ENCODE measurements around the gene DNAH3. TPM values are rescaled to one million over a fixed set of nuclear protein-coding genes. Genes with fewer than 3 reads are reported as not detected.
"Not testable (repeated sequence)": the region's sequence is repeated elsewhere in the genome, so short reads cannot be mapped to it uniquely, and the experiment has no call there.

The DNAH3 gene
- total RNA-seq, 2 donors from 2014 or later = 0.40 to 0.82 TPM

- H3K36me3 Mint-ChIP-seq (ENCODE audit: low read depth) = no peaks in the 10 kb centered on the region
- Histone ChIP-seq H3K27ac (ENCODE audit: low read depth, low read length) (no peak overlapping the region), H3K4me3 (ENCODE audit: low read length) (no peak overlapping the region), H3K9me3 (ENCODE audit: control insufficient read depth, low read length) (no peaks in the 10 kb centered on the region), H3K27me3 (ENCODE audit: control insufficient read depth, insufficient read depth, low read length, poor library complexity, severe bottlenecking) (no peaks in the 10 kb centered on the region), H3K4me1 (ENCODE audit: control insufficient read depth, insufficient read depth, low read length) (no peaks in the 10 kb centered on the region), H3K36me3 (ENCODE audit: control insufficient read depth, insufficient read depth, low read length) (no peaks in the 10 kb centered on the region), H3K9ac (ENCODE audit: extremely low read depth, low read length, poor library complexity, severe bottlenecking) (no peak overlapping the region)
- TF ChIP-seq CTCF (conservative IDR thresholded peaks at IDR 0.05) = no peak
- no peaks in the 10 kb centered on the region for H3K4me1 Mint-ChIP-seq
- WGBS, 2 experiments (ENCODE audit: insufficient coverage in 1 of 2, insufficient read length in 1 of 2) = 90 to 100% methylated on average over 1 to 3 of the region's 3 CpGs
- no peaks in the 10 kb centered on the region for H3K9me3 Mint-ChIP-seq
- no peak for DNase-seq
- H3K27ac Mint-ChIP-seq = no peak overlapping the region
- no peak overlapping the region for H3K4me3 Mint-ChIP-seq
- peaks cover 4% of the 10 kb centered on the region for H3K27me3 Mint-ChIP-seq (ENCODE audit: insufficient read depth)
Observed at GRCh38 chr16:21056396-21056795, 94.2 kb downstream of the DNAH3 start.

DNA sequence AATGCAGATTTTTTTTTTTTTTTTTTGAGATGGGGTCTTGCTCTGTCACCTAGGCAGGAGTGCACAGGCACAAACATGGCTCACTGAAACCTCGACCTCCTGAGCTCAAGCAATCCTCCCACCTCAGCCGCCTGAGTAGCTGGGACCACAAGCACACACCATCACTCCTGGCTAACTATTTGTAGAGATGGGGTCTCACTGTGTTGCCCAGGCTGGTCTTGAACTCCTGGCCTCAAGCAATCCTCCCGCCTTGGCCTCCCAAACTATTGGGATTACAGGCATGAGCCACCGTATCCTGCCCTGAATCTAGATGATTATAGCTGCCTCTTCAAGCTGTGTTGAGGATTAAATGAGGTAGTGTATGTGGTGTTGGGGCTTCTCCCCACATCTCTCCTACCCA is 94.9 kb downstream of the DNAH3 start:
- WGBS, 2 experiments (ENCODE audit: insufficient coverage in 1 of 2, insufficient read length in 1 of 2) = 91% methylated on average over 4 of the region's 4 CpGs; no CpG with 5 or more reads in 1 of the 2 experiments
- not testable (repeated sequence) for H3K27me3 Mint-ChIP-seq (ENCODE audit: insufficient read depth); H3K27ac Mint-ChIP-seq; H3K4me3 ChIP-seq (ENCODE audit: low read length); H3K4me3 Mint-ChIP-seq; H3K27me3 ChIP-seq (ENCODE audit: control insufficient read depth, insufficient read depth, low read length, poor library complexity, severe bottlenecking); H3K27ac ChIP-seq (ENCODE audit: low read depth, low read length); H3K9me3 Mint-ChIP-seq; H3K4me1 Mint-ChIP-seq; H3K4me1 ChIP-seq (ENCODE audit: control insufficient read depth, insufficient read depth, low read length); DNase-seq; H3K9ac ChIP-seq (ENCODE audit: extremely low read depth, low read length, poor library complexity, severe bottlenecking); H3K9me3 ChIP-seq (ENCODE audit: control insufficient read depth, low read length); H3K36me3 ChIP-seq (ENCODE audit: control insufficient read depth, insufficient read depth, low read length); H3K36me3 Mint-ChIP-seq (ENCODE audit: low read depth)

DNA sequence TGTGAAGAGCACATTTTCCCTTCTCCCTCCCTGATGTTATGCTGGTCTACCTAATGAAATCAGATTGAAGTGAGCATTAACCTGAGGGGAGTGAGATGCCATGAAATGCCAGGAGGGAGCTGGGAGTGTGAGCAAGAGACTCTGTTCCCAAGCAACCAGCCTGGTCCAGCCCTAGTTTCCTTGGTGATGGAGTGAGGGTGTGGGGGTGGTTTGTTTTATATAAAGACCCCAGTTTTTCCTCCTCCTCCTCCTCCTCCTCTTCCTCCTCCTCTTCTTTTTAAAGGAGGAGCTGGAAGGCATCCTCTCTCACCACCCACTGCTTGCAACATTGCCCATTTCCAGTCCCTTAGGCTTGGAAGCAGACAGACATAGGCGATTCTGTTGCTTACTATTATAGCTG is 97.1 kb downstream of the DNAH3 start:
- peaks cover 10% of the 10 kb centered on the region for H3K9me3 Mint-ChIP-seq
- Histone ChIP-seq H3K27ac (ENCODE audit: low read depth, low read length) (no peak overlapping the region), H3K9ac (ENCODE audit: extremely low read depth, low read length, poor library complexity, severe bottlenecking) (no peak overlapping the region), H3K4me1 (ENCODE audit: control insufficient read depth, insufficient read depth, low read length) (no peaks in the 10 kb centered on the region), H3K36me3 (ENCODE audit: control insufficient read depth, insufficient read depth, low read length) (no peaks in the 10 kb centered on the region), H3K27me3 (ENCODE audit: control insufficient read depth, insufficient read depth, low read length, poor library complexity, severe bottlenecking) (no peaks in the 10 kb centered on the region), H3K4me3 (ENCODE audit: low read length) (no peak overlapping the region), H3K9me3 (ENCODE audit: control insufficient read depth, low read length) (peaks cover 8% of the 10 kb centered on the region)
- no peak overlapping the region for H3K27ac Mint-ChIP-seq
- H3K36me3 Mint-ChIP-seq (ENCODE audit: low read depth) = no peaks in the 10 kb centered on the region
- no peak overlapping the region for H3K4me3 Mint-ChIP-seq
- peaks cover 6% of the 10 kb centered on the region for H3K27me3 Mint-ChIP-seq (ENCODE audit: insufficient read depth)
- WGBS, 2 experiments (ENCODE audit: insufficient coverage in 1 of 2, insufficient read length in 1 of 2) = 90 to 100% methylated on average over 1 of the region's 1 CpG
- no peak for TF ChIP-seq CTCF (conservative IDR thresholded peaks at IDR 0.05)
- DNase-seq = no peak
- H3K4me1 Mint-ChIP-seq = no peaks in the 10 kb centered on the region

DNA sequence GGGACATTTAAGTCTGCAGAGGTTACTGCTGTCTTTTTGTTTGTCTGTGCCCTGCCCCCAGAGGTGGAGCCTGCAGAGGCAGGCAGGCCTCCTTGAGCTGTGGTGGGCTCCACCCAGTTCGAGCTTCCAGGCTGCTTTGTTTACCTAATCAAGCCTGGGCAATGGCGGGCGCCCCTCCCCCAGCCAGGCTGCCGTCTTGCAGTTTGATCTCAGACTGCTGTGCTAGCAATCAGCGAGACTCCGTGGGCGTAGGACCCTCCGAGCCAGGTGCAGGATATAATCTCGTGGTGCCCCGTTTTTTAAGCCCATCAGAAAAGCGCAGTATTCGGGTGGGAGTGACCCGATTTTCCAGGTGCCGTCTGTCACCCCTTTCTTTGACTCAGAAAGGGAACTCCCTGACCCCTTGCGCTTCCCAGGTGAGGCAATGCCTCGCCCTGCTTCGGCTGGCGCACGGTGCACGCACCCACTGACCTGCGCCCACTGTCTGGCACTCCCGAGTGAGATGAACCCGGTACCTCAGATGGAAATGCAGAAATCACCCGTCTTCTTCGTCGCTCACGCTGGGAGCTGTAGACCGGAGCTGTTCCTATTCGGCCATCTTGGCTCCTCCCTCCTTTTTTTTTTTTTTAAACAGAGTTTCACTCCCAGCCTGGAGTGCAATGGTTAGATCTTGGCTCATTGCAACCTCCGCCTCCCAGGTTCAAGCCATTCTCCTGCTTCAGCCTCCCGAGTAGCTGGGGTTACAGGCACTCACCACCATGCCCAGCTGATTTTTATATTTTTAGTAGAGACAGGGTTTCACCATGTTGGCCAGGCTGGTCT is 102.3 kb downstream of the DNAH3 start:
- H3K9ac ChIP-seq (ENCODE audit: extremely low read depth, low read length, poor library complexity, severe bottlenecking); H3K27me3 Mint-ChIP-seq (ENCODE audit: insufficient read depth); H3K36me3 ChIP-seq (ENCODE audit: control insufficient read depth, insufficient read depth, low read length); H3K4me1 Mint-ChIP-seq; H3K36me3 Mint-ChIP-seq (ENCODE audit: low read depth); H3K27ac ChIP-seq (ENCODE audit: low read depth, low read length); H3K4me3 ChIP-seq (ENCODE audit: low read length); H3K9me3 ChIP-seq (ENCODE audit: control insufficient read depth, low read length); H3K27me3 ChIP-seq (ENCODE audit: control insufficient read depth, insufficient read depth, low read length, poor library complexity, severe bottlenecking); H3K4me1 ChIP-seq (ENCODE audit: control insufficient read depth, insufficient read depth, low read length): not testable (repeated sequence)
- WGBS, 2 experiments (ENCODE audit: insufficient coverage in 1 of 2, insufficient read length in 1 of 2) = 70 to 95% methylated on average over 8 to 31 of the region's 31 CpGs
- Mint-ChIP-seq H3K27ac (peak overlapping the region; percentile 76), H3K9me3 (peaks cover 16% of the 10 kb centered on the region), H3K4me3 (peak overlapping the region; percentile 34)
- DNase-seq = peak; percentile 63

Measured in endodermal cell (in vitro differentiated cells).